Stomach (tissue), 19 donors: ENCODE measurements around the gene PPBP. TPM values are rescaled to one million over a fixed set of nuclear protein-coding genes. Genes with fewer than 3 reads are reported as not detected.
A peak's percentile ranks its signal among the peaks of the same experiment; 100 is the strongest.

Source experiments
- DNase-seq, 2 donors: peaks; one replicate each; pipeline versions ENCODE4 v3.0.0 to v3.0.0-alpha.2; 2013 to 2019
- H3K27ac ChIP-seq, 5 donors: fragments of 200-600 bp in 4 of 5; sonication (generic) in 4 of 5; one replicate each; pipeline ENCODE4 v1.5.1; 2013 to 2019; ENCODE audit warnings: mild to moderate bottlenecking in 1 of 5, moderate library complexity in 1 of 5
- H3K27me3 ChIP-seq, 3 donors: fragments of 200-600 bp; sonication (generic); one replicate each; pipeline ENCODE4 v1.5.1; 2017 to 2019; ENCODE audit warnings: mixed run types in 1 of 3
- H3K36me3 ChIP-seq, 4 donors: fragments of 200-600 bp; sonication (generic); 1 replicate in 3 of 4; 2 replicates in 1 of 4; pipeline ENCODE4 v1.5.1; 2016 to 2019
- H3K4me1 ChIP-seq, 4 donors: fragments of 200-600 bp; sonication (generic); one replicate each; pipeline ENCODE4 v1.5.1; 2016 to 2019
- H3K4me3 ChIP-seq, 4 donors: fragments of 200-600 bp; sonication (generic) in 3 of 4; one replicate each; pipeline ENCODE4 v1.5.1; 2016 to 2019; ENCODE audit warnings: mild to moderate bottlenecking in 1 of 4
- H3K9me3 ChIP-seq, 4 donors: fragments of 200-600 bp; sonication (generic); one replicate each; pipeline ENCODE4 v1.5.1; 2016 to 2019
- CTCF ChIP-seq, 7 experiments: fragments of 450-650 bp in 4 of 7; fragments of 200-600 bp in 3 of 7; sonication (generic) in 3 of 7; IDR thresholded peaks; one replicate each; pipeline ENCODE4 v1.5.1; 2016 to 2019; ENCODE audit warnings: antibody characterized with exemption in 7 of 7, control low read depth in 2 of 7, mild to moderate bottlenecking in 1 of 7
- EP300 ChIP-seq: sonication (generic); formaldehyde crosslinking; IDR thresholded peaks from one replicate; pipeline ENCODE4 v1.6.1; 2017; ENCODE audit warnings: antibody characterized with exemption
- POLR2A ChIP-seq, 4 donors: fragments of 450-650 bp; IDR thresholded peaks; one replicate each; pipeline ENCODE4 v1.6.1; 2016; ENCODE audit warnings: antibody characterized with exemption in 4 of 4, control low read depth in 2 of 4, mild to moderate bottlenecking in 1 of 4, moderate library complexity in 1 of 4
- POLR2AphosphoS5 ChIP-seq, 3 donors: sonication (generic); formaldehyde crosslinking; IDR thresholded peaks; one replicate each; pipeline ENCODE4 v1.6.1; 2016; ENCODE audit warnings: antibody characterized with exemption in 3 of 3
- WGBS, 5 donors: extraction: QIAGEN DNeasy Blood & Tissue Kit in 3 of 5; methylation state at CpG; one replicate each; pipeline versions ENCODE4 v1.1.5 to v1.1.7; 2013 to 2018; 5-methylcytosine and 5-hydroxymethylcytosine counted together
- intact Hi-C: fragments of 100-400 bp; cut with DNase I; formaldehyde crosslinking; loops from one replicate; pipeline ENCODE4 v1.15.1; 2023; ENCODE audit warnings: low total_unique reads
- long read RNA-seq, 10 donors: transcript quantifications; one replicate each; lab custom pipeline, GENCODE V29; 2026
- polyA plus RNA-seq, 3 donors: library from polyadenylated mRNA; stranded (reverse); fragments of 200-250 nt; gene quantifications; one replicate each; pipeline ENCODE4 v1.2.3, GENCODE V29; 2013
- total RNA-seq, 5 donors: library from RNA; depleted of rRNA; stranded (reverse); fragments of >200 nt; gene quantifications; one replicate each; pipeline versions ENCODE4 v1.1.0 to v1.2.3, GENCODE V29; 2014 to 2016
- donor health status: healthy with polysubstance abuse.
- donor health status: Bipolar disorder and iron deficiency.
- donor health status: healthy.

The PPBP gene, protein sequence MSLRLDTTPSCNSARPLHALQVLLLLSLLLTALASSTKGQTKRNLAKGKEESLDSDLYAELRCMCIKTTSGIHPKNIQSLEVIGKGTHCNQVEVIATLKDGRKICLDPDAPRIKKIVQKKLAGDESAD
- total RNA-seq = 1 to 10 TPM in 1 of 5 donors, not detected in 4; 6.6 TPM
- polyA plus RNA-seq = 1 to 10 TPM in 1 of 3 donors, not detected in 2; 2.4 TPM
- long read RNA-seq, donor 1 = 0 reads
- long read RNA-seq, donor 2, partial matches to known transcripts = 0 of 1 reads
- long read RNA-seq, donor 2, other reads (novel, unspliced or antisense) = 0 of 1 reads
- long read RNA-seq, donor 3, partial matches to known transcripts = 0 of 2 reads
- long read RNA-seq, donor 3, other reads (novel, unspliced or antisense) = 0 of 2 reads
- long read RNA-seq, donor 4 = 0 reads
- long read RNA-seq, donor 5, transcript PPBP-201 (3 exons, 715 nt) = major isoform, 5 of 5 reads
- long read RNA-seq, donor 5, partial matches to known transcripts = 0 of 5 reads
- long read RNA-seq, donor 5, other reads (novel, unspliced or antisense) = 0 of 5 reads
- long read RNA-seq, donor 6 = 0 reads
- long read RNA-seq, donor 7, partial matches to known transcripts = 0 of 1 reads
- long read RNA-seq, donor 7, other reads (novel, unspliced or antisense) = 0 of 1 reads
- long read RNA-seq, donor 8, partial matches to known transcripts = 0 of 1 reads
- long read RNA-seq, donor 8, other reads (novel, unspliced or antisense) = 0 of 1 reads
- long read RNA-seq, donor 9, transcript PPBP-201 (3 exons, 715 nt) = major isoform, 6 of 6 reads
- long read RNA-seq, donor 9, partial matches to known transcripts = 0 of 6 reads
- long read RNA-seq, donor 9, other reads (novel, unspliced or antisense) = 0 of 6 reads
- long read RNA-seq, donor 10, partial matches to known transcripts = 0 of 1 reads
- long read RNA-seq, donor 10, other reads (novel, unspliced or antisense) = 0 of 1 reads

- WGBS, 5 donors = 62 to 73% (median 65%) methylated on average over 2 of the region's 2 CpGs
- no peaks in the 10 kb centered on the region for H3K36me3 ChIP-seq
- H3K9me3 ChIP-seq = no peaks in the 10 kb centered on the region
- no peak within 1 kb of the TSS for H3K27ac ChIP-seq
- H3K4me3 ChIP-seq = no peak within 1 kb of the TSS
- no peak for DNase-seq
- TF ChIP-seq POLR2AphosphoS5 (IDR thresholded peaks at IDR 0.05) (no peak), EP300 (no peak), CTCF (IDR thresholded peaks at IDR 0.05) (no peak), POLR2A (IDR thresholded peaks at IDR 0.05) (no peak)
- intact Hi-C loops = no loop called here
- peaks cover 0 to 15% (median 0%) of the 10 kb centered on the region in 4 donors for H3K4me1 ChIP-seq
- no peaks in the 10 kb centered on the region for H3K27me3 ChIP-seq
These were observed at the start of gene PPBP for GRCh38 chr4:73988061-73988460. PPBP (minus strand) TSS chr4:73988190; CDS start chr4:73988103, 87 bp downstream.

GRCh38 chr4:74037076-74037955 is 49.3 kb upstream of the PPBP start:
- H3K27ac ChIP-seq = peak overlapping the region in 3 of 5 donors; percentile 74 to 81 (median 78)

DNA sequence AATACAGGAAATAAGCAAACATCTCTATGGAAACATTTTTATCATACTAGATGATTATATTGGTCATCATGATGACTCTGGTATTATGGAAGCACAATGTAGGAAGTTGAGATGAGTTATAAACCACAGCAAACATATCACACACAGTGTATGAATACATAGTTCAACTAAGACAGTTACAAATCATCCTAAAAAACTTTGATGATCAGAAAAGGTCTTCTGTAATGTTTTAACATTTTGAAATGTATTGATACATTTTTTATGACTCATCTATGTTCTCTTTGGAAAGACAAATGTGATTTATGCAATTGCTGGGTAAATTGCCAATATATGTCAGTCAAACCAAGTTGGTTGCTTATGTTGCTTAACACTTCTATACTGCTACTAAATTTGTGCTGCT is 45.7 kb upstream of the PPBP start:
- Histone ChIP-seq H3K9me3 (no peaks in the 10 kb centered on the region), H3K27me3 (no peaks in the 10 kb centered on the region), H3K4me3 (no peak overlapping the region), H3K36me3 (no peaks in the 10 kb centered on the region), H3K4me1 (peaks cover 0 to 14% (median 6%) of the 10 kb centered on the region in 4 donors), H3K27ac (peak overlapping the region in 1 of 5 donors; percentile 18)
- DNase-seq = no peak
- TF ChIP-seq EP300 = no peak
- no peak for TF ChIP-seq POLR2A (IDR thresholded peaks at IDR 0.05)
- no peak for TF ChIP-seq POLR2AphosphoS5 (IDR thresholded peaks at IDR 0.05)
- TF ChIP-seq CTCF (IDR thresholded peaks at IDR 0.05) = no peak
- intact Hi-C loops = no loop called here

More at GRCh38 chr4:74037076-74037955, 49.3 kb upstream of the PPBP start:
- Histone ChIP-seq H3K36me3 (no peaks in the 10 kb centered on the region), H3K4me1 (peaks cover 0 to 31% (median 10%) of the 10 kb centered on the region in 4 donors), H3K9me3 (no peaks in the 10 kb centered on the region), H3K27me3 (no peaks in the 10 kb centered on the region), H3K4me3 (peak overlapping the region; percentile 58 to 68 (median 62))
- 38 to 45% (median 43%) methylated on average over 4 of the region's 4 CpGs for WGBS, 5 donors
- intact Hi-C loops = no loop called here
- peak in 1 of 2 donors; percentile 15 for DNase-seq
- TF ChIP-seq POLR2AphosphoS5 (IDR thresholded peaks at IDR 0.05) (no peak), CTCF (IDR thresholded peaks at IDR 0.05) (no peak), POLR2A (IDR thresholded peaks at IDR 0.05) (no peak), EP300 (no peak)
